Measurements from ENCODE around the gene HNRNPC. TPM values are rescaled to one million over a fixed set of nuclear protein-coding genes. Genes with fewer than 3 reads are reported as not detected.

The HNRNPC gene
- total and polyA plus RNA-seq, 2 of the 8 experiments (the other 6 are each of a cell fraction or from before 2014, with no cell fraction given), result 781 to 1,207 TPM

DNA sequence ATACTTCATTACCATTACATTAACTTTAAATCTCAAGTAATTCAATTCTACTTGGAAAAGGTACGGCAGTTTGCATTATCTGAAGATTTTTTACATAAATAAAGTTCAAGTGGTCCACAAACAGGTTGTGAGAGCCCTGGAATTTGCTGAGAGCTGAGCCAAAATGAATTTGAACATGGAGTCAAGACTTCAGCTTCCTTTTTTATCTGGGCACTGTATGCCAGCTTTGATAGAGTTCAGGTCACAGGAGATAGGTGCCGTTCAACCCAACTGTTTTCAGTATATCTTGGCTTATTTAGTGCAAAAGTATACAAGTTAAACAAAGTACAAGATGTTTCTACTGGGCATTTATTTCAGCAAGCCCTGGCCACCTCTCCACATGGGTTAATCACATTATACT, 28.8 kb downstream of the HNRNPC start:
- Histone ChIP-seq H2BK12ac (ENCODE audit: low read depth, low read length) (no peak overlapping the region), H4K8ac (ENCODE audit: extremely low read depth, insufficient read depth, low read length) (no peak overlapping the region), H3K27ac (ENCODE audit: low read depth, low read length) (no peak overlapping the region), H2BK15ac (ENCODE audit: low read length) (no peak overlapping the region), H2BK120ac (replicated peaks; ENCODE audit: low read depth, low read length) (no peak overlapping the region), H3K4me1 (replicated peaks in 1 of 4; ENCODE audit: control insufficient read depth in 3 of 4, insufficient read depth in 4 of 4, low read length in 3 of 4) (no peaks in the 10 kb centered on the region; a peak in 1 of 7 replicates), H3K79me2 (ENCODE audit: control insufficient read depth in 1 of 2, insufficient read depth in 2 of 2, low read length in 2 of 2) (peaks cover 45 to 100% of the 10 kb centered on the region in 2 experiments), H3K9me3 (ENCODE audit: insufficient read depth in 2 of 2, low read depth in 1 of 2, low read length in 1 of 2) (no peaks in the 10 kb centered on the region), H3K9ac (replicated peaks in 1 of 4; ENCODE audit: extremely low read depth in 1 of 4, low read depth in 3 of 4, low read length in 3 of 4) (no peak overlapping the region), H2BK5ac (ENCODE audit: low read depth, low read length) (no peak overlapping the region), H3K4me2 (ENCODE audit: insufficient read depth in 1 of 2, low read depth in 2 of 2, low read length in 2 of 2) (no peak overlapping the region), H2BK20ac (ENCODE audit: low read length) (no peak overlapping the region), H3K56ac (replicated peaks; ENCODE audit: insufficient read length, low read depth, low read length) (no peak overlapping the region), H3K4ac (replicated peaks; ENCODE audit: insufficient read length, low read depth, low read length) (no peak overlapping the region), H3K4me3 (ENCODE audit: extremely low read depth in 1 of 4, insufficient read depth in 2 of 4, low read depth in 3 of 4, low read length in 4 of 4) (no peak overlapping the region), H3K36me3 (ENCODE audit: control insufficient read depth in 2 of 4, insufficient read depth in 4 of 4, low read length in 3 of 4) (peaks cover 2 to 86% (median 17%) of the 10 kb centered on the region in 4 experiments; a peak in 6 of 8 replicates), H2AFZ (ENCODE audit: low read length) (no peak overlapping the region), H3K23me2 (ENCODE audit: low read depth, low read length) (no peaks in the 10 kb centered on the region), H3K18ac (ENCODE audit: extremely low read depth, low read length) (no peak overlapping the region), H3K23ac (ENCODE audit: insufficient read length) (no peak overlapping the region), H4K5ac (ENCODE audit: insufficient read length, low read depth, low read length) (no peak overlapping the region), H3K27me3 (replicated peaks in 1 of 4; ENCODE audit: control insufficient read depth in 3 of 4, extremely low read depth in 1 of 4, insufficient read depth in 3 of 4, low read length in 3 of 4) (no peaks in the 10 kb centered on the region), H3K79me1 (ENCODE audit: low read depth, low read length) (peaks cover 2% of the 10 kb centered on the region; the same call in 1 of the 2 replicates), H2AK5ac (ENCODE audit: low read depth, low read length) (no peak overlapping the region), H4K20me1 (replicated peaks in 1 of 2; ENCODE audit: control insufficient read depth in 1 of 2, insufficient read depth in 2 of 2, low read length in 2 of 2) (peaks cover 26 to 39% of the 10 kb centered on the region in 2 experiments), H3K14ac (ENCODE audit: insufficient read length) (no peak overlapping the region), H4K91ac (replicated peaks; ENCODE audit: insufficient read length, low read length) (no peak overlapping the region)
- FAIRE-seq, result no peak
- POLR2A ChIA-PET (ENCODE audit: partially characterized antibody), result interaction anchor here (0.8 to 24.2 kb wide), 12 partner anchors 8 to 146 kb away, joined by 3 to 836 read pairs (median 3); no protein-coding TSS in a partner anchor
- DNase-seq (ENCODE audit: low read depth in 1 of 2, low spot score in 2 of 2), result no peak
- 95% methylated on average over 2 of the region's 2 CpGs; no CpG with 5 or more reads in 1 of the 2 experiments for WGBS, 2 experiments (ENCODE audit: extremely low coverage in 1 of 2, insufficient coverage in 1 of 2, insufficient read length in 1 of 2, insufficient replicate concordance in 2 of 2, low coverage in 1 of 2, low lambda C conversion rate in 2 of 2, missing lambda C conversion rate in 1 of 2)
- CTCF ChIA-PET (ENCODE audit: partially characterized antibody), result no interaction called here
- no peak for TF ChIP-seq TAF1 (IDR thresholded peaks at IDR 0.05; ENCODE audit: low read depth, low read length)
- TF ChIP-seq HDAC2 (IDR thresholded peaks at IDR 0.05; ENCODE audit: borderline replicate concordance in 1 of 2, low read depth in 2 of 2, low read length in 2 of 2), result no peak
- TF ChIP-seq JUND (IDR thresholded peaks at IDR 0.05; ENCODE audit: low read length), result no peak
- TF ChIP-seq CREB1 (IDR thresholded peaks at IDR 0.05), result no peak
- no peak for TF ChIP-seq POU5F1 (IDR thresholded peaks at IDR 0.05; ENCODE audit: low read depth, low read length)
- TF ChIP-seq, protein P1, sequence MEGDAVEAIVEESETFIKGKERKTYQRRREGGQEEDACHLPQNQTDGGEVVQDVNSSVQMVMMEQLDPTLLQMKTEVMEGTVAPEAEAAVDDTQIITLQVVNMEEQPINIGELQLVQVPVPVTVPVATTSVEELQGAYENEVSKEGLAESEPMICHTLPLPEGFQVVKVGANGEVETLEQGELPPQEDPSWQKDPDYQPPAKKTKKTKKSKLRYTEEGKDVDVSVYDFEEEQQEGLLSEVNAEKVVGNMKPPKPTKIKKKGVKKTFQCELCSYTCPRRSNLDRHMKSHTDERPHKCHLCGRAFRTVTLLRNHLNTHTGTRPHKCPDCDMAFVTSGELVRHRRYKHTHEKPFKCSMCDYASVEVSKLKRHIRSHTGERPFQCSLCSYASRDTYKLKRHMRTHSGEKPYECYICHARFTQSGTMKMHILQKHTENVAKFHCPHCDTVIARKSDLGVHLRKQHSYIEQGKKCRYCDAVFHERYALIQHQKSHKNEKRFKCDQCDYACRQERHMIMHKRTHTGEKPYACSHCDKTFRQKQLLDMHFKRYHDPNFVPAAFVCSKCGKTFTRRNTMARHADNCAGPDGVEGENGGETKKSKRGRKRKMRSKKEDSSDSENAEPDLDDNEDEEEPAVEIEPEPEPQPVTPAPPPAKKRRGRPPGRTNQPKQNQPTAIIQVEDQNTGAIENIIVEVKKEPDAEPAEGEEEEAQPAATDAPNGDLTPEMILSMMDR (IDR thresholded peaks at IDR 0.05; ENCODE audit: control extremely low read depth in 1 of 3, insufficient read depth in 1 of 3, low read depth in 1 of 3, low read length in 3 of 3), result no peak
- TF ChIP-seq CBX5 (IDR thresholded peaks at IDR 0.05; ENCODE audit: low read depth, low read length), result no peak
- no peak for TF ChIP-seq SP4 (IDR thresholded peaks at IDR 0.05; ENCODE audit: low read length)
- no peak for TF ChIP-seq KDM5A (IDR thresholded peaks at IDR 0.05; ENCODE audit: low read length)

Measured in H1 (cell line).